SU-DHL-6 (cell line): Measurements from ENCODE around the gene TMF1.

Experiments
- EZH2phosphoT487 ChIP-seq: fragments of 200-600 bp; sonication (generic), shearing (Covaris generic); conservative IDR thresholded peaks from 2 replicates; pipeline ENCODE4 v1.6.1; 2018; ENCODE audit warnings: mild to moderate bottlenecking, antibody characterized with exemption, low read length, moderate library complexity, mixed read lengths
- TF ChIP-seq, protein P1 (sequence below): fragments of 200-600 bp; sonication (generic); IDR thresholded peaks from one replicate; pipeline ENCODE4 v1.5.1; 2017; ENCODE audit warnings: antibody characterized with exemption, mild to moderate bottlenecking, low read length, moderate library complexity; ENCODE audit not compliant: insufficient read depth, poor library complexity, severe bottlenecking

DNA sequence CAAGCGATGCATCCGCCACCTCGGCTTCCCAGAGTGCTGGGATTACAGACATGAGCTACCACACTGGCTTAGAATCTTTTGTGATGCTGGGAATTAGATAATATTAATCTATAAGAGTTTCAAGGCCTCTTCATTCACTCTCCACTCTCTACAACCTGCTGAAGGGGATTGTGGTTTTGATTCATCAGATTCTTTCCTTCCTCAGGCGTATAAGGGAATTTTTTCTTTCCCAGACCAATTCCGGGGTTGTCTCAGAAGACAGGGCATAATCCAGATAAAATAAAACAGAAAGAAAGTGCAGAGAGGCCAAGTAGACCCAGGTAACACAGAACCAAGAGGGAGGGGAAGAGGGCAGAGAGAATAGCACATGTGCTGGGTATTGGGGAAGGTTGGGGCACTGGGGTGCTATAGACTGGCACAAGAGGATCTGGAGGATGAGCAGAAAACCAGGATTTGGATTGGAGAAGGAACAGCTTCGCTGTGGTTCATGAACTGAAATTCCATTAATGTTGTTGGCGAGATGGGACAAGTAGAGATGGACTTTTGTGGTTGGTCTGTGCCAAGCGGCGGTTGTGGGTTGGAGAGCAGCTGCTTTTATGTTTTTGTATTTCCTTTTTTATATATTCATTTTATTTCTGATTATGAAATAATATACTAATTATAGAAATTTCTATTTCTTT, 45.4 kb upstream of the TMF1 start:
- TF ChIP-seq, protein P1, sequence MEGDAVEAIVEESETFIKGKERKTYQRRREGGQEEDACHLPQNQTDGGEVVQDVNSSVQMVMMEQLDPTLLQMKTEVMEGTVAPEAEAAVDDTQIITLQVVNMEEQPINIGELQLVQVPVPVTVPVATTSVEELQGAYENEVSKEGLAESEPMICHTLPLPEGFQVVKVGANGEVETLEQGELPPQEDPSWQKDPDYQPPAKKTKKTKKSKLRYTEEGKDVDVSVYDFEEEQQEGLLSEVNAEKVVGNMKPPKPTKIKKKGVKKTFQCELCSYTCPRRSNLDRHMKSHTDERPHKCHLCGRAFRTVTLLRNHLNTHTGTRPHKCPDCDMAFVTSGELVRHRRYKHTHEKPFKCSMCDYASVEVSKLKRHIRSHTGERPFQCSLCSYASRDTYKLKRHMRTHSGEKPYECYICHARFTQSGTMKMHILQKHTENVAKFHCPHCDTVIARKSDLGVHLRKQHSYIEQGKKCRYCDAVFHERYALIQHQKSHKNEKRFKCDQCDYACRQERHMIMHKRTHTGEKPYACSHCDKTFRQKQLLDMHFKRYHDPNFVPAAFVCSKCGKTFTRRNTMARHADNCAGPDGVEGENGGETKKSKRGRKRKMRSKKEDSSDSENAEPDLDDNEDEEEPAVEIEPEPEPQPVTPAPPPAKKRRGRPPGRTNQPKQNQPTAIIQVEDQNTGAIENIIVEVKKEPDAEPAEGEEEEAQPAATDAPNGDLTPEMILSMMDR: no peak
- TF ChIP-seq EZH2phosphoT487: no peak
